ENCODE data around the gene MFF. TPM values are rescaled to one million over a fixed set of nuclear protein-coding genes. Genes with fewer than 3 reads are reported as not detected.

MFF gene
- polyA plus RNA-seq, 1 experiment, result 255 TPM

DNA sequence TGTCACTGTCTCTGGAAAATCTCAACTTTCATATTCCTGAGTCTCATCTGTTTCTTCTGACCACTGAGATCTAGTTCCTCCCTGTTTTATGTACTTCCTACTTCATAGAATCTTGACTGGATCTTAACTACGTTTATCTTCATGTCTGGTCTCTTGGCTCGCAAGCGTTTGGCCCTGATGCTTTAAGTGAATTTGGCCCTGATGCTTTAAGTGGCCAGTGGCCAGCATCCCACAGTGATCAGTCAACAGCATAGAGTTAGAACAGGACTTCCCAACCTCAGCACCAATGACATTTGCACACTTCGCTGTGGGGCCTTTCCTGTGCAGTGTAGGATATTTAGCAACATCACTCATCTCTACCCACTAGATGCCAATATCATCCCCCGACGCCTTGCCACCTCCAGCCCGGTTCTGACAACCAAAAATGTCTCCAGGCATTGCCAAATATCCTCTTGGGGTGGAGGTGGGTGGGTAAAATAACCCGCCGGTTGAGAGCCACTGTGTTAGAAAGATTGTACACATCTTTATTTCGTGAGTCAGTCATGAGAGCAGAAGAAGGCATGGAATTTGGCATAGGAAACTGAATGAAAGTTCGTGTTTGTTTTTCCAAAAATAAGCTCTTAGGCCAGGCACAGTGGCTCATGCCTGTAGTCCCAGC is 41.8 kb downstream of the MFF start:
- CTCF ChIA-PET, result interaction anchor here (1.3 kb wide), 1 partner anchor 399 kb away, joined by 4 read pairs; no protein-coding TSS in a partner anchor
- TF ChIP-seq, protein P1, sequence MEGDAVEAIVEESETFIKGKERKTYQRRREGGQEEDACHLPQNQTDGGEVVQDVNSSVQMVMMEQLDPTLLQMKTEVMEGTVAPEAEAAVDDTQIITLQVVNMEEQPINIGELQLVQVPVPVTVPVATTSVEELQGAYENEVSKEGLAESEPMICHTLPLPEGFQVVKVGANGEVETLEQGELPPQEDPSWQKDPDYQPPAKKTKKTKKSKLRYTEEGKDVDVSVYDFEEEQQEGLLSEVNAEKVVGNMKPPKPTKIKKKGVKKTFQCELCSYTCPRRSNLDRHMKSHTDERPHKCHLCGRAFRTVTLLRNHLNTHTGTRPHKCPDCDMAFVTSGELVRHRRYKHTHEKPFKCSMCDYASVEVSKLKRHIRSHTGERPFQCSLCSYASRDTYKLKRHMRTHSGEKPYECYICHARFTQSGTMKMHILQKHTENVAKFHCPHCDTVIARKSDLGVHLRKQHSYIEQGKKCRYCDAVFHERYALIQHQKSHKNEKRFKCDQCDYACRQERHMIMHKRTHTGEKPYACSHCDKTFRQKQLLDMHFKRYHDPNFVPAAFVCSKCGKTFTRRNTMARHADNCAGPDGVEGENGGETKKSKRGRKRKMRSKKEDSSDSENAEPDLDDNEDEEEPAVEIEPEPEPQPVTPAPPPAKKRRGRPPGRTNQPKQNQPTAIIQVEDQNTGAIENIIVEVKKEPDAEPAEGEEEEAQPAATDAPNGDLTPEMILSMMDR (IDR thresholded peaks at IDR 0.05; ENCODE audit: low read depth, low read length), result no peak
- peak; percentile 55 for DNase-seq (ENCODE audit: low read depth, low spot score)
- no peak overlapping the region for H3K4me3 ChIP-seq (ENCODE audit: low read depth, low read length)
- H3K27ac ChIP-seq (ENCODE audit: low read depth, low read length), result peak overlapping the region; percentile 77
- no peaks in the 10 kb centered on the region for H3K27me3 ChIP-seq (ENCODE audit: control insufficient read depth, insufficient read depth, low read length)
- POLR2A ChIA-PET, result interaction anchor here (0.7 to 1.0 kb wide), 4 partner anchors 12 to 25 kb away, joined by 3 to 7 read pairs (median 5); no protein-coding TSS in a partner anchor
- H3K9me3 ChIP-seq (ENCODE audit: control insufficient read depth, insufficient read depth, low read length), result no peaks in the 10 kb centered on the region

DNA sequence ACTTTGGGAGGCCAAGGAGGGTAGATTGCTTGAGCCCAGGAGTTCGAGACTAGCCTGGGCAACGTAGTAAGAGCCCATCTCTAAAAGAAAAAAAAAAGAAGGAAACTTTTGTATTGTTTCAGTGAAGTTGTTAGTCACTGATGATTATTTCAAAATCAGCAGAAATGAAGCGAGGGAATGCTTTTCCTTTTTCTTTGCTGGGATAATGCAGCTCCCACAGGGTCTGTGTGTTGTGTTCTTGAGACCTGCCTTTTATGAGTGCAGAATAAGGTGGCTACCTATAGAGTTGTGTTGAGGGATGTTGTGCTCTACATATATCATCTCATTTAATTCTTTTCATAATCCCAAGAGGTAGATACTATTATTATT is 42.4 kb downstream of the MFF start:
- ChIA-PET POLR2A (interaction anchor here (1.0 kb wide), 3 partner anchors 11 to 25 kb away, joined by 3 to 7 read pairs (median 5); no protein-coding TSS in a partner anchor), CTCF (interaction anchor here (0.7 to 1.3 kb wide), 2 partner anchors 105 to 398 kb away, joined by 3 to 4 read pairs; no protein-coding TSS in a partner anchor)
- Histone ChIP-seq H3K4me3 (ENCODE audit: low read depth, low read length) (no peak overlapping the region), H3K27me3 (ENCODE audit: control insufficient read depth, insufficient read depth, low read length) (no peaks in the 10 kb centered on the region), H3K27ac (ENCODE audit: low read depth, low read length) (peak overlapping the region; percentile 77), H3K9me3 (ENCODE audit: control insufficient read depth, insufficient read depth, low read length) (no peaks in the 10 kb centered on the region)
- TF ChIP-seq, protein P1 (IDR thresholded peaks at IDR 0.05; ENCODE audit: low read depth, low read length), result no peak
- no peak for DNase-seq (ENCODE audit: low read depth, low spot score)

DNA sequence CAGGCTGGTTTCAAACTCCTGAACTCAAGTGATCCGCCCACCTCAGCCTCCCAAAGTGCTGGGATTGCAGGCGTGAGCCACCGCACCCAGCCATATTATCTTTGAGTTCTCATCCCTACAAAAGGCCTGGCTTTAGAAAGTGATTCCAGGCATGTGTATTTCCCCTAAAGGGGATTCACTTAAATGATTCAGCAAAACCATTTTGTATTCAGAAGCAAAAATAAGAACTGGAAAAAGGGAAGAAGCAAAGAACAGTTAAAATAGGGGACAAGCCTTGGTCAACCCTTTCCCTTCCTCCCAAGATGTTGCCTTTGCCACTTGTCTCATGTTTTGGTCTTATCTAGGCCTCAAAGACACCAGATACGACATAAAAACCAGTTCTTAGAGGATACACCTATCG is 43.5 kb downstream of the MFF start:
- Histone ChIP-seq H3K27ac (ENCODE audit: low read depth, low read length) (no peak overlapping the region), H3K27me3 (ENCODE audit: control insufficient read depth, insufficient read depth, low read length) (no peaks in the 10 kb centered on the region), H3K9me3 (ENCODE audit: control insufficient read depth, insufficient read depth, low read length) (no peaks in the 10 kb centered on the region), H3K4me3 (ENCODE audit: low read depth, low read length) (no peak overlapping the region)
- no peak for DNase-seq (ENCODE audit: low read depth, low spot score)
- TF ChIP-seq, protein P1 (IDR thresholded peaks at IDR 0.05; ENCODE audit: low read depth, low read length), result no peak
- POLR2A ChIA-PET, result no interaction called here
- CTCF ChIA-PET, result interaction anchor here (0.7 kb wide), 1 partner anchor 24 kb away, joined by 11 read pairs; no protein-coding TSS in a partner anchor

DNA sequence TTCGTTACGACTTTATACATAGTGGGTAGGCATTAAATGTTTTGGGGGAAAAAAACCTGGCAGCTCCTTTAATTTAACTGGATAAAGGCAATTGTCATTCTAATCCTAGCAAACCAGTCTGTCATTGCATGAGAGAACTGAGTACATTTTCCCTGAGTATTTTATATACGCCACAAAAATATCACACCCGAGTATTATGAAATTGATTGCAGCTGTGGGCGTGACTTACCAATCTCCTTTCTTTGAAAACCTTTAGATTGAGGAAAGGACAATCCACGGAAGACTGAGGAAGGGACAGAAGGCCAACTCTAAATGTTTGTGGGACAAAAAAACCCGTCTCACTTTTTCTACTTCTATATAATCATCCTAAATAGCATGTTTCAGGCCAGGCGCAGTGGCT is 45.0 kb downstream of the MFF start:
- Histone ChIP-seq H3K9me3 (ENCODE audit: control insufficient read depth, insufficient read depth, low read length) (no peaks in the 10 kb centered on the region), H3K27me3 (ENCODE audit: control insufficient read depth, insufficient read depth, low read length) (no peaks in the 10 kb centered on the region), H3K27ac (ENCODE audit: low read depth, low read length) (peak overlapping the region; percentile 57), H3K4me3 (ENCODE audit: low read depth, low read length) (no peak overlapping the region)
- ChIA-PET POLR2A (no interaction called here), CTCF (no interaction called here)
- TF ChIP-seq, protein P1 (IDR thresholded peaks at IDR 0.05; ENCODE audit: low read depth, low read length), result no peak
- no peak for DNase-seq (ENCODE audit: low read depth, low spot score)

DNA sequence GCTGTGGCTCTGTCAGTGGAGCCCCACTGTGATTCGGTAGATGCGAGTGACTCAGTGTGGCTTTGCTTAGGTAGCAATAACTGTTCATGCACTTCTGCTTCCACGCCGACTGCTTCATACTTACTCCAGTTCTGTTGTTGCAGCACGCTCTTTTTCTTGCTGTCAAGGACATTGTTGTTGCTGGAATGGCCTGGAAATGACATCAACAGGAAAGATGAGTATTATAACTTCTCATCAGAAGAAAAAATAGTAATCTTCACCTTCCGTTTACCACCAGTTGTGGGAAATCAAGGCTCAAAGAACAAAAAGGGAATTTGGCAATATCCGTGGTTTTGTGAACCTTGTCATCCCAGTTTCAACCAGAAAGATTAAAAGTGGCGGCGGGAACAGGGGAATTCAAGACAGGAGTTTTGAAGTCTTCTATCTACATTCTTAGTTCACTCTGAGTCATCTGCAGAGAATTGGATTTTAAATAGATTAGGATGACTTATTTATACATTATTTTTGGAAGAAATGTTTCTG is 45.8 kb downstream of the MFF start:
- ChIA-PET CTCF (no interaction called here), POLR2A (no interaction called here)
- no peaks in the 10 kb centered on the region for H3K27me3 ChIP-seq (ENCODE audit: control insufficient read depth, insufficient read depth, low read length)
- H3K27ac ChIP-seq (ENCODE audit: low read depth, low read length), result peak overlapping the region; percentile 79
- TF ChIP-seq, protein P1 (IDR thresholded peaks at IDR 0.05; ENCODE audit: low read depth, low read length), result no peak
- H3K9me3 ChIP-seq (ENCODE audit: control insufficient read depth, insufficient read depth, low read length), result no peaks in the 10 kb centered on the region
- DNase-seq (ENCODE audit: low read depth, low spot score), result peak; percentile 26
- no peak overlapping the region for H3K4me3 ChIP-seq (ENCODE audit: low read depth, low read length)
